GM20000 (cell line): ENCODE results near the gene FAM43B.
"Not testable (repeated sequence)": the region's sequence is repeated elsewhere in the genome, so short reads cannot be mapped to it uniquely, and the experiment has no call there.

Experiments used
- DNase-seq: peaks from one replicate; pipeline ENCODE4 v3.0.0; 2012; ENCODE audit warnings: low spot score
- CTCF ChIP-seq: IDR thresholded peaks from 2 replicates; pipeline ENCODE4 v1.5.1; 2012; ENCODE audit warnings: mild to moderate bottlenecking, control low read depth; ENCODE audit errors: extremely low read depth, missing control alignments

The FAM43B gene

GRCh38 chr1:20551945-20552727 is at the start of gene FAM43B:
TSS of gene FAM43B (plus strand) at chr1:20552573. CDS start at chr1:20552974, 401 bp downstream.
- no peak for DNase-seq
- no peak for TF ChIP-seq CTCF

- no peak for DNase-seq
- TF ChIP-seq CTCF: no peak
These were observed 46.9 kb upstream of the FAM43B start for GRCh38 chr1:20505488-20505887.

- no peak for TF ChIP-seq CTCF
- DNase-seq: no peak
These were observed 45.2 kb upstream of the FAM43B start for GRCh38 chr1:20507248-20507563.

GRCh38 chr1:20507564-20508410 is 44.6 kb upstream of the FAM43B start, which contains the start of gene MUL1:
TSS of gene MUL1 (minus strand) at chr1:20508151. CDS start at chr1:20508024, 127 bp downstream.
- DNase-seq: peak; percentile 92
- TF ChIP-seq CTCF: no peak

GRCh38 chr1:20508411-20508771 is 44.0 kb upstream of the FAM43B start:
- TF ChIP-seq CTCF: no peak
- DNase-seq: no peak

- no peak for TF ChIP-seq CTCF
- no peak for DNase-seq
These were observed 40.6 kb upstream of the FAM43B start for GRCh38 chr1:20511518-20512428.

- not testable (repeated sequence) for DNase-seq
These were observed 32.6 kb upstream of the FAM43B start for GRCh38 chr1:20519609-20520262.
